K562 (cell line): ENCODE measurements around the gene XCL1. TPM values are rescaled to one million over a fixed set of nuclear protein-coding genes. Genes with fewer than 3 reads are reported as not detected.
"Not testable (repeated sequence)": the region's sequence is repeated elsewhere in the genome, so short reads cannot be mapped to it uniquely, and the experiment has no call there.

Experiments
- ATAC-seq: fragments of 200-7000 bp; cut with Tn5 transposase; 3 replicates; pipeline ENCODE4 v1.9.1; 2020; ENCODE audit warnings: moderate library complexity
- BruUV-seq: library from RNA; stranded (reverse); fragments of 400-500 nt; replicated peaks from 2 replicates; lab custom pipeline; 2021; lab: Mats Ljungman, UMichigan
- CTCF ChIA-PET: fragments of 300-600 bp; formaldehyde crosslinking; extraction: SDS; loops from one replicate; lab custom pipeline; 2021; ENCODE audit warnings: low intra/inter-chr PET ratio; lab: Yijun Ruan, JAX
- POLR2A ChIA-PET: fragments of 300-600, 350-650 bp; sonication (Branson Sonifier 250); formaldehyde crosslinking; extraction: SDS; loops from one replicate; lab custom pipeline; 2021; ENCODE audit warnings: antibody characterized with exemption, inconsistent platforms; lab: Yijun Ruan, JAX
- DNase-seq, 4 experiments: peaks; one replicate each; pipeline versions ENCODE4 v3.0.0 to v3.0.0-alpha.2; 2011 to 2018; ENCODE audit warnings: low spot score in 3 of 4, mixed read lengths in 3 of 4; ENCODE audit errors: extremely low read depth in 1 of 4
- FAIRE-seq: peaks from 2 replicates; lab custom pipeline; 2011; peaks lifted over from hg19 to GRCh38; lab: Jason Lieb, UNC
- H2AFZ ChIP-seq: 2 replicates; pipeline ENCODE4 v1.6.0; 2011; ENCODE audit warnings: low read depth, low read length, control low read depth, inconsistent platforms
- H3K27ac ChIP-seq: fragments of 200-600 bp; 3 replicates; pipeline ENCODE4 v1.8.0; 2011; ENCODE audit warnings: low read depth, mild to moderate bottlenecking, control low read depth, inconsistent platforms, low read length, moderate library complexity, mixed read lengths; ENCODE audit errors: extremely low read depth
- H3K27me3 ChIP-seq, 2 experiments: fragments of 300-600 bp in 1 of 2; 2 replicates in 1 of 2; 3 replicates in 1 of 2; pipeline versions ENCODE4 v1.6.0 to v1.8.0; 2011; ENCODE audit warnings: inconsistent platforms in 2 of 2, low read length in 2 of 2, mild to moderate bottlenecking in 1 of 2, mixed read lengths in 1 of 2, moderate library complexity in 1 of 2; ENCODE audit not compliant: control insufficient read depth in 2 of 2, insufficient read depth in 2 of 2
- H3K36me3 ChIP-seq: fragments of 300-600 bp; 3 replicates; pipeline ENCODE4 v1.8.0; 2011; ENCODE audit warnings: mild to moderate bottlenecking, low read length, inconsistent platforms; ENCODE audit not compliant: control insufficient read depth, insufficient read depth
- H3K4me1 ChIP-seq, 2 experiments: fragments of 200-600 bp in 1 of 2; replicated peaks in 1 of 2; 2 replicates in 1 of 2; 3 replicates in 1 of 2; pipeline versions ENCODE4 v1.5.1 to v1.8.0; 2011; ENCODE audit warnings: inconsistent platforms in 2 of 2, low read length in 2 of 2, mild to moderate bottlenecking in 1 of 2, mixed read lengths in 1 of 2, moderate library complexity in 1 of 2; ENCODE audit not compliant: control insufficient read depth in 2 of 2, insufficient read depth in 2 of 2
- H3K4me2 ChIP-seq: 2 replicates; pipeline ENCODE4 v1.6.1; 2011; ENCODE audit warnings: low read length, control low read depth, inconsistent platforms, mixed read lengths; ENCODE audit not compliant: insufficient read depth
- H3K4me3 ChIP-seq: fragments of 200-600 bp; sonication (generic), shearing (Covaris generic); 2 replicates; pipeline ENCODE4 v1.5.1; 2016; ENCODE audit warnings: control low read depth, inconsistent platforms
- H3K79me2 ChIP-seq: fragments of 200-600 bp; 3 replicates; pipeline ENCODE4 v1.8.0; 2011; ENCODE audit warnings: low read length, inconsistent platforms; ENCODE audit not compliant: control insufficient read depth, insufficient read depth
- H3K9ac ChIP-seq, 2 experiments: 2 replicates each; pipeline versions ENCODE4 v1.6.0 to v1.6.1; 2011; ENCODE audit warnings: low read depth in 2 of 2, low read length in 2 of 2, control low read depth in 1 of 2, inconsistent platforms in 1 of 2, mild to moderate bottlenecking in 1 of 2, mixed read lengths in 1 of 2; ENCODE audit not compliant: insufficient read depth in 1 of 2
- H3K9me1 ChIP-seq: one replicate; pipeline ENCODE4 v1.6.0; 2011; ENCODE audit warnings: inconsistent platforms, mild to moderate bottlenecking, low read length, moderate library complexity; ENCODE audit not compliant: control insufficient read depth, insufficient read depth
- H3K9me3 ChIP-seq: replicated peaks from 2 replicates; pipeline ENCODE4 v1.5.1; 2011; ENCODE audit warnings: low read depth, low read length, inconsistent platforms; ENCODE audit not compliant: control insufficient read depth, insufficient read depth
- H4K20me1 ChIP-seq: replicated peaks from 2 replicates; pipeline ENCODE4 v1.6.1; 2011; ENCODE audit warnings: low read length, inconsistent platforms, mixed read lengths; ENCODE audit not compliant: control insufficient read depth, insufficient read depth
- SMC3 ChIP-seq: conservative IDR thresholded peaks from 2 replicates; pipeline ENCODE4 v1.6.1; 2011; ENCODE audit warnings: low read depth, low read length, improper control_type of control experiment; ENCODE audit not compliant: insufficient read depth
- WGBS: fragments of 100-300 bp; shearing (Covaris generic); methylation state at CpG from one replicate; pipeline ENCODE4 v1.1.6; 2016; ENCODE audit warnings: low coverage, mixed read lengths; ENCODE audit not compliant: insufficient coverage; ENCODE audit errors: missing lambda C conversion rate; 5-methylcytosine and 5-hydroxymethylcytosine counted together
- in situ Hi-C: fragments of 300-500 bp; cut with MboI; formaldehyde crosslinking; loops from 4 replicates; pipeline ENCODE4 v1.15.0; 2018; ENCODE audit warnings: inconsistent platforms, mixed read lengths
- intact Hi-C: fragments of 100-400 bp; cut with micrococcal nuclease; formaldehyde crosslinking; loops from 2 replicates; pipeline ENCODE4 v1.14.2; 2022
- polyA plus RNA-seq, 8 experiments: library from polyadenylated mRNA; depleted of rRNA in 4 of 8; stranded (reverse) in 5 of 8; unstranded in 3 of 8; fragments of >200 nt; fragmentation: Nextera tagmentation in 2 of 8; fragmentation: Illumina TruSeq in 1 of 8; extraction: Ambion mirVana in 2 of 8; extraction: Trizol in 1 of 8; gene quantifications; 2 replicates each; pipeline versions ENCODE4 v1.2.1 to v1.2.3, GENCODE V29; 2011 to 2014; ENCODE audit warnings: inconsistent platforms in 1 of 8, missing spikeins in 1 of 8
- total RNA-seq, 7 experiments: library from RNA; depleted of rRNA in 6 of 7; stranded (reverse); fragments of >200 nt in 6 of 7; fragmentation: Illumina TruSeq in 2 of 7; extraction: Trizol in 2 of 7; gene quantifications; 2 replicates each; pipeline versions ENCODE4 v1.2.1 to v1.2.3, GENCODE V29; 2011 to 2021; ENCODE audit warnings: low replicate concordance in 1 of 7
- TF ChIP-seq, protein P1 (sequence below), 3 experiments: IDR thresholded peaks in 2 of 3; conservative IDR thresholded peaks in 1 of 3; 2 replicates each; pipeline ENCODE4 v1.5.1; 2011 to 2012; ENCODE audit warnings: low read length in 3 of 3, mild to moderate bottlenecking in 3 of 3, control low read depth in 2 of 3, improper control_type of control experiment in 1 of 3, inconsistent platforms in 1 of 3, low read depth in 1 of 3, mixed read lengths in 1 of 3, moderate library complexity in 1 of 3; ENCODE audit not compliant: insufficient read depth in 2 of 3

The XCL1 gene
- total and polyA plus RNA-seq, 9 of the 15 experiments (the other 6 are each of a cell fraction or from before 2014, with no cell fraction given): 0.06 to 0.09 (median 0.06) TPM; not detected in 6

DNA sequence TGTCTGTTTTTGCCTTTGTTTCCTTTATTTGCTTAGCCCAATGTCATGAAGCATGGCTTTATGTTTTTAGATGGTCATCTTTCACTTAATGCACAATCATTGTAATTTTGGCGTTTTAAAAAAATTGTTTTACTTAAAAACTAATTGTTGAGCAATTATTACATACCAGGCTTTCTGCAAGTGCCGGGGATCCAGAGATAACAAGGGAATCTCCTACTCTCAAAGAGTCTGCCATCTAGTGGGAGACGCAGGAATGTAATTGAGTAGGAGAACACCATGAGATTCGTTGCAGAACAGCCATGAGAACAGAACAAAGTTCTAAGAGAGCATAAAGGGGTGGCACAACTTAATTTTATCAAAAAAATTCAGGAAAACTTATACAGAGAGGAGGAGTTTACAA, 2.2 kb upstream of the XCL1 start (continued):
- TF ChIP-seq, protein P1, sequence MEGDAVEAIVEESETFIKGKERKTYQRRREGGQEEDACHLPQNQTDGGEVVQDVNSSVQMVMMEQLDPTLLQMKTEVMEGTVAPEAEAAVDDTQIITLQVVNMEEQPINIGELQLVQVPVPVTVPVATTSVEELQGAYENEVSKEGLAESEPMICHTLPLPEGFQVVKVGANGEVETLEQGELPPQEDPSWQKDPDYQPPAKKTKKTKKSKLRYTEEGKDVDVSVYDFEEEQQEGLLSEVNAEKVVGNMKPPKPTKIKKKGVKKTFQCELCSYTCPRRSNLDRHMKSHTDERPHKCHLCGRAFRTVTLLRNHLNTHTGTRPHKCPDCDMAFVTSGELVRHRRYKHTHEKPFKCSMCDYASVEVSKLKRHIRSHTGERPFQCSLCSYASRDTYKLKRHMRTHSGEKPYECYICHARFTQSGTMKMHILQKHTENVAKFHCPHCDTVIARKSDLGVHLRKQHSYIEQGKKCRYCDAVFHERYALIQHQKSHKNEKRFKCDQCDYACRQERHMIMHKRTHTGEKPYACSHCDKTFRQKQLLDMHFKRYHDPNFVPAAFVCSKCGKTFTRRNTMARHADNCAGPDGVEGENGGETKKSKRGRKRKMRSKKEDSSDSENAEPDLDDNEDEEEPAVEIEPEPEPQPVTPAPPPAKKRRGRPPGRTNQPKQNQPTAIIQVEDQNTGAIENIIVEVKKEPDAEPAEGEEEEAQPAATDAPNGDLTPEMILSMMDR (IDR thresholded peaks at IDR 0.05 in 2 of 3, conservative IDR thresholded peaks at IDR 0.05 in 1 of 3; ENCODE audit: insufficient read depth in 2 of 3, low read depth in 1 of 3, low read length in 3 of 3): peak; percentile 25 to 51 (median 50); a peak in 4 of 6 replicates
- TF ChIP-seq SMC3: 0 out of 2 replicates have a peak, but pooled peaks have one; percentile 30

DNA sequence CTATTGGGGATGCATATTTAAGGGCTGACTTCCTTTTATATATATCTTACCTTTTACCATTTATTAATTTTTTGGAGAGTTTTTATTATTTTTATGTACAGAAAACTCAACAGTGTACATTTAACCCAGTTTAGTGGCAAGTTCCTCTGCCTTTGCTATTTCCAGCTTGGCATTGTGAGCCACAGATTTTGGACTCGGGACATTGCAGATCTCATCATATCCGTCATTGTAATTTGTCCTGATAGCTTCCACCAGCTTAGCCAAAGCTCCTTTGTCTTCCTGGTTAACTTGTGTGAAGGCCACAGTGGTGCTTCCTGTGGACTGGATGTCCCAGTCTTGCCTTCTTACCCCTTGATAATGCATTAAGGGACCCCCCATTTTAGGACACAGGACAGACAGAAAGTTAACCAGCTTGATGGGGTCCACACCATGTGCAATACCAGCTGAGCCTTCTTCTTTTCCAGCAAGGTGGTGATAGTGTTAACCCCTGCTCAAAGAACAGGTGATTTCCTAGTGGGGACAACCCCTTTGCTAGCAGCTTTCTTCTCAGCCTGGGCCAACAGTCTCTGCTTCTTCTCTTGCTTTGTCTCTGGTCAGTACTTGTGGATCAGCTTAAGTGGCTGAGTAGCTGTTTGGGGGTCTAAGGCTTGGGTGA, 2.3 kb downstream of the XCL1 start:
- FAIRE-seq, DNase-seq, intact Hi-C loops, H3K79me2 ChIP-seq, ATAC-seq, H3K36me3 ChIP-seq, H4K20me1 ChIP-seq, BruUV-seq, H3K4me2 ChIP-seq, H2AFZ ChIP-seq, H3K9me3 ChIP-seq, H3K4me3 ChIP-seq, H3K9me1 ChIP-seq, H3K9ac ChIP-seq, H3K4me1 ChIP-seq, CTCF ChIA-PET, H3K27ac ChIP-seq, H3K27me3 ChIP-seq: not testable (repeated sequence)
- POLR2A ChIA-PET: interaction anchor here (1.0 kb wide), 1 partner anchor 18 kb away, joined by 3 read pairs; no protein-coding TSS in a partner anchor
- in situ Hi-C loops: loop anchor here (5.0 to 10.0 kb wide), 2 partner anchors 36 to 234 kb away; partner anchors contain the start of gene XCL2
- WGBS: 0% methylated on average over 2 of the region's 2 CpGs

DNA sequence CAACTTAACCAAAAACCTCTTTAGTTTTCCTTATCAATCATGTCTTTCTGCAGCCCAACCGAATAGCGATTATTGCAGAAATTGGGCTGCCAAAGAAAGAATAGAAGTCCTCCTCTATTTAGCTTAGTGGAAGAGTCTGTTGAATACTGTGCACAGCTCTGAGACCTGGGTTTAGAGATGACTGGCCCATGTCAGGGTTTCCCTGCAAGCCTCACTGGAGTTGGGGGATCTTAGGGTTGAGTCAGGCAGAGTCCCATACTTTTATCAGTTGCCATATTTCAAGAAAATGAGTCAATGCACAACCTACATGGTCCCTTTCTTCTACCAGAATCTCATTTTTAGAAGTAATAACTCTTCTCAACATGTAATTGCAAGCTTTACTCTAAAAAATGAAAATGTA, 3.9 kb downstream of the XCL1 start:
- H2AFZ ChIP-seq, CTCF ChIA-PET, H3K4me1 ChIP-seq, H3K9me3 ChIP-seq, H3K79me2 ChIP-seq, intact Hi-C loops, FAIRE-seq, H3K27me3 ChIP-seq, H3K9me1 ChIP-seq, H4K20me1 ChIP-seq, H3K9ac ChIP-seq, DNase-seq, BruUV-seq, H3K36me3 ChIP-seq, POLR2A ChIA-PET, H3K4me3 ChIP-seq, H3K4me2 ChIP-seq, H3K27ac ChIP-seq, ATAC-seq: not testable (repeated sequence)
- in situ Hi-C loops: loop anchor here (10.0 kb wide), 1 partner anchor 485 kb away; no protein-coding TSS in a partner anchor
- 0% methylated on average over 2 of the region's 2 CpGs for WGBS

DNA sequence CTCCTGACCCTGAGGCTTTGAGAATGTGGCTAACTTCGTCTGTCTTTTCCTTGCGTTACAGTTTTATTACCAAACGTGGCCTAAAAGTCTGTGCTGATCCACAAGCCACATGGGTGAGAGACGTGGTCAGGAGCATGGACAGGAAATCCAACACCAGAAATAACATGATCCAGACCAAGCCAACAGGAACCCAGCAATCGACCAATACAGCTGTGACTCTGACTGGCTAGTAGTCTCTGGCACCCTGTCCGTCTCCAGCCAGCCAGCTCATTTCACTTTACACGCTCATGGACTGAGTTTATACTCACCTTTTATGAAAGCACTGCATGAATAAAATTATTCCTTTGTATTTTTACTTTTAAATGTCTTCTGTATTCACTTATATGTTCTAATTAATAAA, 4.6 kb downstream of the XCL1 start:
- CTCF ChIA-PET, H3K27me3 ChIP-seq, BruUV-seq, H3K36me3 ChIP-seq, H3K9ac ChIP-seq, H4K20me1 ChIP-seq, FAIRE-seq, H3K4me3 ChIP-seq, H3K9me3 ChIP-seq, H3K79me2 ChIP-seq, intact Hi-C loops, H3K4me1 ChIP-seq, H3K4me2 ChIP-seq, H2AFZ ChIP-seq, DNase-seq, H3K9me1 ChIP-seq, H3K27ac ChIP-seq, ATAC-seq, POLR2A ChIA-PET: not testable (repeated sequence)
- in situ Hi-C loops: loop anchor here (10.0 kb wide), 1 partner anchor 486 kb away; no protein-coding TSS in a partner anchor
- WGBS: under 1% methylated on average over 7 of the region's 7 CpGs
